SK-N-SH (cell line): ENCODE results near the gene DDX31. TPM values are rescaled to one million over a fixed set of nuclear protein-coding genes. Genes with fewer than 3 reads are reported as not detected.

Experiments
- CTCF ChIA-PET: fragments of 300-600, 350-600 bp; formaldehyde crosslinking; extraction: SDS; loops from one replicate; lab custom pipeline; 2021; lab: Yijun Ruan, JAX
- POLR2A ChIA-PET: fragments of 350-600 bp; sonication (Branson Sonifier 250); formaldehyde crosslinking; extraction: SDS; loops from one replicate; lab custom pipeline; 2020; ENCODE audit warnings: antibody characterized with exemption, inconsistent platforms; lab: Yijun Ruan, JAX
- DNase-seq: peaks from one replicate; pipeline ENCODE4 v3.0.0; 2012
- H2AFZ ChIP-seq: fragments of 200-600 bp; sonication (generic); 2 replicates; pipeline ENCODE4 v1.8.1; 2016; ENCODE audit warnings: antibody characterized with exemption, mild to moderate bottlenecking, low read depth
- H3F3A ChIP-seq: fragments of 200-600 bp; sonication (generic); replicated peaks from 2 replicates; pipeline ENCODE3; 2016; ENCODE audit warnings: antibody characterized with exemption, mild to moderate bottlenecking; ENCODE audit not compliant: insufficient read depth
- H3K27ac ChIP-seq, 2 experiments: fragments of 200-500 bp in 1 of 2; fragments of 200-600 bp in 1 of 2; sonication (Bioruptor generic) in 1 of 2; sonication (generic), shearing (Covaris generic) in 1 of 2; 2 replicates each; pipeline versions ENCODE4 v1.5.1 to v1.6.1; 2014 to 2016; ENCODE audit warnings: low read depth in 2 of 2, inconsistent platforms in 1 of 2, low read length in 1 of 2, mild to moderate bottlenecking in 1 of 2, mixed read lengths in 1 of 2
- H3K27me3 ChIP-seq: fragments of 200-600 bp; sonication (generic), shearing (Covaris generic); 2 replicates; pipeline ENCODE4 v1.6.1; 2016; ENCODE audit warnings: mixed run types; ENCODE audit not compliant: insufficient read depth
- H3K36me3 ChIP-seq, 2 experiments: fragments of 200-500 bp in 1 of 2; fragments of 200-600 bp in 1 of 2; sonication (Bioruptor generic) in 1 of 2; sonication (generic) in 1 of 2; replicated peaks in 1 of 2; 2 replicates each; pipeline versions ENCODE3 to v1.5.1; 2014 to 2016; ENCODE audit warnings: low read length in 1 of 2, mild to moderate bottlenecking in 1 of 2; ENCODE audit not compliant: insufficient read depth in 2 of 2, control insufficient read depth in 1 of 2
- H3K4me1 ChIP-seq, 2 experiments: fragments of 200-500 bp in 1 of 2; fragments of 200-600 bp in 1 of 2; sonication (Bioruptor generic) in 1 of 2; sonication (generic), shearing (Covaris generic) in 1 of 2; 2 replicates each; pipeline versions ENCODE4 v1.5.1 to v1.6.1; 2014 to 2016; ENCODE audit warnings: low read depth in 1 of 2, low read length in 1 of 2, mixed run types in 1 of 2; ENCODE audit not compliant: insufficient read depth in 2 of 2, control insufficient read depth in 1 of 2
- H3K4me2 ChIP-seq: fragments of 200-600 bp; sonication (generic), shearing (Covaris generic); 2 replicates; pipeline ENCODE4 v1.6.1; 2017; ENCODE audit warnings: mixed run types
- H3K4me3 ChIP-seq, 2 experiments: fragments of 200-500 bp in 1 of 2; fragments of 200-600 bp in 1 of 2; sonication (Bioruptor generic) in 1 of 2; sonication (generic), shearing (Covaris generic) in 1 of 2; 2 replicates each; pipeline versions ENCODE4 v1.5.1 to v1.8.1; 2014 to 2016; ENCODE audit warnings: low read depth in 2 of 2, inconsistent platforms in 1 of 2, low read length in 1 of 2, mild to moderate bottlenecking in 1 of 2, mixed read lengths in 1 of 2, moderate library complexity in 1 of 2
- H3K79me2 ChIP-seq: fragments of 200-600 bp; sonication (generic); 2 replicates; pipeline ENCODE4 v1.8.1; 2017; ENCODE audit warnings: mild to moderate bottlenecking; ENCODE audit not compliant: insufficient read depth
- H3K9ac ChIP-seq: fragments of 200-600 bp; sonication (generic); 2 replicates; pipeline ENCODE4 v1.6.1; 2017; ENCODE audit warnings: mixed run types
- H3K9me2 ChIP-seq: fragments of 200-600 bp; sonication (generic); 2 replicates; pipeline ENCODE4 v1.6.1; 2017; ENCODE audit warnings: mixed run types
- H3K9me3 ChIP-seq: fragments of 200-600 bp; sonication (generic); 2 replicates; pipeline ENCODE4 v1.6.1; 2017; ENCODE audit warnings: mixed run types, mild to moderate bottlenecking, moderate library complexity
- H4K20me1 ChIP-seq: fragments of 200-600 bp; sonication (generic); 2 replicates; pipeline ENCODE4 v1.6.1; 2017; ENCODE audit warnings: mild to moderate bottlenecking, mixed run types; ENCODE audit not compliant: insufficient read depth
- CHD2 ChIP-seq: fragments of 150-350 bp; IDR thresholded peaks from 2 replicates; pipeline ENCODE4 v1.6.1; 2018; ENCODE audit warnings: low read length; ENCODE audit not compliant: partially characterized antibody
- ELF1 ChIP-seq: IDR thresholded peaks from 2 replicates; pipeline ENCODE4 v1.4.0; 2012
- EP300 ChIP-seq, 2 experiments: IDR thresholded peaks; 2 replicates each; pipeline versions ENCODE4 v1.4.0 to v1.6.1; 2012; ENCODE audit warnings: borderline replicate concordance in 1 of 2, low read depth in 1 of 2, low read length in 1 of 2
- EZH2phosphoT487 ChIP-seq: fragments of 200-600 bp; sonication (generic); IDR thresholded peaks from 2 replicates; pipeline ENCODE4 v1.6.1; 2017; ENCODE audit warnings: low read depth, mixed run types, mild to moderate bottlenecking, antibody characterized with exemption, moderate library complexity, borderline replicate concordance
- FOSL2 ChIP-seq: IDR thresholded peaks from 2 replicates; pipeline ENCODE4 v1.4.0; 2012; ENCODE audit warnings: low read depth, mild to moderate bottlenecking, moderate library complexity, borderline replicate concordance
- GABPA ChIP-seq: IDR thresholded peaks from 2 replicates; pipeline ENCODE4 v1.4.0; 2012; ENCODE audit warnings: low read depth, mild to moderate bottlenecking
- JUND ChIP-seq: IDR thresholded peaks from 2 replicates; pipeline ENCODE4 v1.4.0; 2012
- MEF2A ChIP-seq: IDR thresholded peaks from 2 replicates; pipeline ENCODE4 v1.4.0; 2012; ENCODE audit warnings: low read depth, borderline replicate concordance
- MXI1 ChIP-seq: IDR thresholded peaks from 2 replicates; pipeline ENCODE4 v1.6.1; 2012; ENCODE audit warnings: mild to moderate bottlenecking, low read depth, low read length, improper control_type of control experiment
- NFIC ChIP-seq: IDR thresholded peaks from 2 replicates; pipeline ENCODE4 v1.4.0; 2012; ENCODE audit warnings: borderline replicate concordance
- POLR2AphosphoS5 ChIP-seq: IDR thresholded peaks from 2 replicates; pipeline ENCODE4 v1.6.1; 2012; ENCODE audit warnings: low read depth, low read length
- RCOR1 ChIP-seq: fragments of 150-350 bp; IDR thresholded peaks from 2 replicates; pipeline ENCODE4 v1.6.1; 2017; ENCODE audit warnings: antibody characterized with exemption, low read length
- RFX5 ChIP-seq: IDR thresholded peaks from 2 replicates; pipeline ENCODE4 v1.6.1; 2012; ENCODE audit warnings: mild to moderate bottlenecking, improper control_type of control experiment, low read length
- RXRA ChIP-seq: IDR thresholded peaks from 2 replicates; pipeline ENCODE4 v1.4.0; 2012; ENCODE audit warnings: low read depth, mild to moderate bottlenecking, borderline replicate concordance
- SIN3A ChIP-seq: IDR thresholded peaks from 2 replicates; pipeline ENCODE4 v1.6.1; 2012; ENCODE audit warnings: low read depth, mild to moderate bottlenecking, low read length, moderate library complexity, borderline replicate concordance
- TCF12 ChIP-seq: IDR thresholded peaks from 2 replicates; pipeline ENCODE4 v1.4.0; 2012
- TEAD4 ChIP-seq: IDR thresholded peaks from 2 replicates; pipeline ENCODE4 v1.4.0; 2012; ENCODE audit warnings: mild to moderate bottlenecking, borderline replicate concordance; ENCODE audit not compliant: insufficient read depth
- YY1 ChIP-seq: IDR thresholded peaks from 2 replicates; pipeline ENCODE4 v1.4.0; 2012; ENCODE audit warnings: low read depth, mild to moderate bottlenecking
- WGBS: methylation state at CpG from one replicate; pipeline ENCODE4 v1.1.6; 2017; ENCODE audit warnings: low lambda C conversion rate; 5-methylcytosine and 5-hydroxymethylcytosine counted together
- polyA plus RNA-seq, 3 experiments: library from polyadenylated mRNA; depleted of rRNA; stranded (reverse); fragments of >200 nt; gene quantifications; 2 replicates each; pipeline ENCODE4 v1.2.3, GENCODE V29; 2012
- TF ChIP-seq, protein P1 (sequence below): fragments of 150-350 bp; IDR thresholded peaks from 2 replicates; pipeline ENCODE4 v1.6.1; 2017; ENCODE audit warnings: antibody characterized with exemption, low read length, low read depth, borderline replicate concordance
- TF ChIP-seq, protein P2 (sequence below): IDR thresholded peaks from 2 replicates; pipeline ENCODE4 v1.4.0; 2012; ENCODE audit warnings: low read depth, borderline replicate concordance

Gene DDX31
- polyA plus RNA-seq, 1 of the 3 experiments (the other 2 are of a cell fraction): 13.9 TPM

DNA sequence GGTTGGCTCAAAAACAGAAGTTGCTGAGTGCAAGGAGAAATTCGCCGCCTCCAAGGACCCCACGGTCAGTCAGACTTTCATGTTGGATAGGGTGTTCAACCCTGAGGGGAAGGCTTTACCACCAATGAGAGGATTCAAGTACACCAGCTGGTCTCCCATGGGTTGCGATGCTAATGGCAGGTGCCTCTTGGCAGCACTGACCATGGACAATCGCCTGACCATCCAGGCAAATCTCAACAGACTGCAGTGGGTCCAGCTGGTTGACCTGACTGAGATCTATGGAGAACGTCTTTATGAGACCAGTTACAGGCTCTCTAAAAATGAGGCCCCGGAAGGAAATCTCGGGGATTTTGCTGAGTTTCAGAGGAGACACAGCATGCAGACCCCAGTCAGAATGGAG, 8.2 kb upstream of the DDX31 start:
- Histone ChIP-seq H3K4me3 (no peak overlapping the region), H3K9ac (no peak overlapping the region), H3K27ac (no peak overlapping the region), H3K36me3 (peaks cover 32 to 45% of the 10 kb centered on the region in 2 experiments), H3K4me1 (peaks cover 0 to 5% of the 10 kb centered on the region in 2 experiments; a peak in 2 of 4 replicates), H3F3A (no peaks in the 10 kb centered on the region), H3K9me2 (no peaks in the 10 kb centered on the region), H4K20me1 (peaks cover 93% of the 10 kb centered on the region), H3K27me3 (no peaks in the 10 kb centered on the region), H3K9me3 (no peaks in the 10 kb centered on the region), H3K79me2 (peaks cover 99% of the 10 kb centered on the region), H3K4me2 (no peak overlapping the region), H2AFZ (no peak overlapping the region)
- TF ChIP-seq YY1 (no peak), CHD2 (no peak), MXI1 (no peak), TCF12 (no peak), EP300 (IDR thresholded peaks at IDR 0.05; ENCODE audit: borderline replicate concordance in 1 of 2, low read depth in 1 of 2, low read length in 1 of 2) (no peak), MEF2A (no peak), RXRA (no peak), JUND (no peak), RCOR1 (no peak), ELF1 (no peak), TEAD4 (no peak), FOSL2 (no peak), GABPA (no peak), NFIC (no peak), POLR2AphosphoS5 (no peak), SIN3A (no peak), RFX5 (no peak)
- TF ChIP-seq, protein P1, sequence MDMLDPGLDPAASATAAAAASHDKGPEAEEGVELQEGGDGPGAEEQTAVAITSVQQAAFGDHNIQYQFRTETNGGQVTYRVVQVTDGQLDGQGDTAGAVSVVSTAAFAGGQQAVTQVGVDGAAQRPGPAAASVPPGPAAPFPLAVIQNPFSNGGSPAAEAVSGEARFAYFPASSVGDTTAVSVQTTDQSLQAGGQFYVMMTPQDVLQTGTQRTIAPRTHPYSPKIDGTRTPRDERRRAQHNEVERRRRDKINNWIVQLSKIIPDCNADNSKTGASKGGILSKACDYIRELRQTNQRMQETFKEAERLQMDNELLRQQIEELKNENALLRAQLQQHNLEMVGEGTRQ: no peak
- TF ChIP-seq, protein P2, sequence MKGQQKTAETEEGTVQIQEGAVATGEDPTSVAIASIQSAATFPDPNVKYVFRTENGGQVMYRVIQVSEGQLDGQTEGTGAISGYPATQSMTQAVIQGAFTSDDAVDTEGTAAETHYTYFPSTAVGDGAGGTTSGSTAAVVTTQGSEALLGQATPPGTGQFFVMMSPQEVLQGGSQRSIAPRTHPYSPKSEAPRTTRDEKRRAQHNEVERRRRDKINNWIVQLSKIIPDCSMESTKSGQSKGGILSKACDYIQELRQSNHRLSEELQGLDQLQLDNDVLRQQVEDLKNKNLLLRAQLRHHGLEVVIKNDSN: no peak
- DNase-seq: no peak
- ChIA-PET CTCF (interaction anchor here (1.1 to 1.7 kb wide), 2 partner anchors 122 to 223 kb away, joined by 3 to 4 read pairs; no protein-coding TSS in a partner anchor), POLR2A (no interaction called here)
- WGBS: 96% methylated on average over 8 of the region's 8 CpGs

DNA sequence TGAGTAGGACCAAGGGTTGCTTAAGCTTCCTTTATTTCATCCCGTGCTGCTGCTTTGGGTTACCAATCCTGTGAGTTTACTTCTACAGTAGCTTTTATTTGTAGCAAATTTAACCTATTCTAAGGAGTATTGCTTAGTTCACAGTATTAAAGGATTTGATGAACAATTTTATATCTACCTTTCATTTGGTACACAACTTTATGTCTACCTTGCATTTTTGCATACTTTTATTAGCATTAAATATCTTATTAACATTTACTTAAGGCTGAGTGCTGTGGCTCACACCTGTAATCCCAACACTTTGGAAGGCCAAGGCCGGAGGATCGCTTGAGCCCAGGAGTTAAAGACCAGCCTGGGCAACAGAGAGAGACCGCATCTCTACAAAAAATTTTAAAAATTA, 4.7 kb upstream of the DDX31 start:
- ChIA-PET CTCF (interaction anchor here (1.3 to 3.6 kb wide), 3 partner anchors 10 to 228 kb away, joined by 3 to 13 read pairs (median 5); no protein-coding TSS in a partner anchor), POLR2A (no interaction called here)
- Histone ChIP-seq H2AFZ (no peak overlapping the region), H3K27ac (no peak overlapping the region), H4K20me1 (peaks cover 77% of the 10 kb centered on the region), H3K27me3 (no peaks in the 10 kb centered on the region), H3K9ac (no peak overlapping the region), H3K9me2 (no peaks in the 10 kb centered on the region), H3K9me3 (no peaks in the 10 kb centered on the region), H3K4me2 (no peak overlapping the region), H3K36me3 (peaks cover 19 to 22% of the 10 kb centered on the region in 2 experiments), H3K4me3 (no peak overlapping the region), H3K79me2 (peaks cover 94% of the 10 kb centered on the region), H3K4me1 (peaks cover 0 to 12% of the 10 kb centered on the region in 2 experiments; a peak in 2 of 4 replicates), H3F3A (peaks cover 6% of the 10 kb centered on the region)
- TF ChIP-seq GABPA (no peak), EZH2phosphoT487 (no peak), MXI1 (no peak)
- WGBS: 98% methylated on average over 4 of the region's 4 CpGs
- DNase-seq: no peak
